Keratinocyte (primary cell): ENCODE measurements around the gene DNAJC18. TPM values are rescaled to one million over a fixed set of nuclear protein-coding genes. Genes with fewer than 3 reads are reported as not detected.

Source experiments
- DNase-seq: peaks from one replicate; pipeline ENCODE4 v3.0.0-alpha.2; 2011; ENCODE audit warnings: low read depth, missing footprints, low spot score
- FAIRE-seq: peaks from 2 replicates; lab custom pipeline; 2011; peaks lifted over from hg19 to GRCh38; lab: Jason Lieb, UNC
- H2AFZ ChIP-seq: 2 replicates; pipeline ENCODE4 v1.6.0; 2012; ENCODE audit warnings: low read length, control low read depth, inconsistent platforms; ENCODE audit not compliant: control insufficient read depth
- H3K27ac ChIP-seq: 2 replicates; pipeline ENCODE4 v1.5.1; 2011; ENCODE audit warnings: low read length; ENCODE audit not compliant: control insufficient read depth, insufficient read depth
- H3K27me3 ChIP-seq: 3 replicates; pipeline ENCODE4 v1.6.0; 2011; ENCODE audit warnings: low read length; ENCODE audit not compliant: control insufficient read depth, insufficient read depth; ENCODE audit errors: extremely low read depth
- H3K36me3 ChIP-seq, 2 experiments: 2 replicates in 1 of 2; 3 replicates in 1 of 2; pipeline ENCODE4 v1.5.1; 2011; ENCODE audit warnings: low read length in 2 of 2, mild to moderate bottlenecking in 1 of 2; ENCODE audit not compliant: control insufficient read depth in 2 of 2, insufficient read depth in 2 of 2; ENCODE audit errors: extremely low read depth in 1 of 2
- H3K4me1 ChIP-seq: 3 replicates; pipeline ENCODE4 v1.5.1; 2011; ENCODE audit warnings: low read length; ENCODE audit not compliant: control insufficient read depth, insufficient read depth; ENCODE audit errors: extremely low read depth
- H3K4me2 ChIP-seq: 3 replicates; pipeline ENCODE4 v1.6.0; 2011; ENCODE audit warnings: low read depth, low read length; ENCODE audit not compliant: control insufficient read depth, insufficient read depth; ENCODE audit errors: extremely low read depth
- H3K4me3 ChIP-seq, 3 experiments: fragments of 200-600 bp in 1 of 3; sonication (generic) in 1 of 3; 2 replicates in 2 of 3; 3 replicates in 1 of 3; pipeline ENCODE4 v1.5.1; 2011 to 2016; ENCODE audit warnings: low read length in 3 of 3, mild to moderate bottlenecking in 3 of 3, control low read depth in 2 of 3, inconsistent platforms in 1 of 3, low read depth in 1 of 3, mixed read lengths in 1 of 3, mixed run types in 1 of 3, moderate library complexity in 1 of 3; ENCODE audit not compliant: control insufficient read depth in 2 of 3, insufficient read depth in 2 of 3; ENCODE audit errors: extremely low read depth in 1 of 3
- H3K79me2 ChIP-seq: 2 replicates; pipeline ENCODE4 v1.6.0; 2012; ENCODE audit warnings: low read length; ENCODE audit not compliant: control insufficient read depth, insufficient read depth
- H3K9ac ChIP-seq: 3 replicates; pipeline ENCODE4 v1.6.0; 2011; ENCODE audit warnings: low read length; ENCODE audit not compliant: control insufficient read depth, insufficient read depth; ENCODE audit errors: extremely low read depth
- H3K9me1 ChIP-seq: 3 replicates; pipeline ENCODE4 v1.6.0; 2011; ENCODE audit warnings: low read length; ENCODE audit not compliant: control insufficient read depth, insufficient read depth; ENCODE audit errors: extremely low read depth
- H3K9me3 ChIP-seq: 2 replicates; pipeline ENCODE4 v1.5.1; 2012; ENCODE audit warnings: low read depth, low read length; ENCODE audit not compliant: control insufficient read depth
- H4K20me1 ChIP-seq: 3 replicates; pipeline ENCODE4 v1.6.0; 2011; ENCODE audit warnings: low read length; ENCODE audit not compliant: control insufficient read depth, insufficient read depth; ENCODE audit errors: extremely low read depth
- CTCF ChIP-seq, 3 experiments: IDR thresholded peaks in 1 of 3; conservative IDR thresholded peaks in 1 of 3; optimal IDR thresholded peaks in 1 of 3; 2 replicates in 2 of 3; 3 replicates in 1 of 3; pipeline versions ENCODE3 to v1.5.1; 2011; ENCODE audit warnings: low read length in 3 of 3, mild to moderate bottlenecking in 3 of 3, moderate library complexity in 2 of 3, control low read depth in 1 of 3, inconsistent platforms in 1 of 3; ENCODE audit not compliant: insufficient read depth in 2 of 3; ENCODE audit errors: extremely low read depth in 1 of 3
- EZH2 ChIP-seq: IDR thresholded peaks from one replicate; pipeline ENCODE4 v1.6.1; 2012; ENCODE audit warnings: inconsistent platforms, mild to moderate bottlenecking, low read length, moderate library complexity
- dilution Hi-C: fragments of 300-500 bp; cut with MboI; formaldehyde crosslinking; loops from one replicate; pipeline ENCODE4 v1.7.0; 2020; ENCODE audit warnings: low sequenced_read_pairs; ENCODE audit not compliant: extremely low pct_ligation_motif_present
- polyA plus RNA-seq, 5 experiments: library from polyadenylated mRNA; depleted of rRNA in 3 of 5; stranded (reverse) in 3 of 5; stranded (forward) in 1 of 5; unstranded in 1 of 5; fragments of >200 nt; gene quantifications; 1 replicate in 1 of 5; 2 replicates in 3 of 5; 3 replicates in 1 of 5; pipeline versions ENCODE4 v1.2.1 to v1.2.3, GENCODE V29; 2011 to 2012; ENCODE audit warnings: missing spikeins in 2 of 5, low read depth in 1 of 5, low replicate concordance in 1 of 5

The DNAJC18 gene
- polyA plus RNA-seq, 1 donor (not counting 4 experiments of a cell fraction or from before 2014, with no cell fraction given) = 6.6 TPM

GRCh38 chr5:139414581-139415130, 24.7 kb downstream of the DNAJC18 start:
- Histone ChIP-seq H3K4me1 (peaks cover 34% of the 10 kb centered on the region), H4K20me1 (no peaks in the 10 kb centered on the region), H2AFZ (peak overlapping the region; percentile 29), H3K9me1 (no peaks in the 10 kb centered on the region), H3K27ac (peak overlapping the region; percentile 84), H3K27me3 (no peaks in the 10 kb centered on the region), H3K4me2 (peak overlapping the region; percentile 23), H3K9ac (peak overlapping the region; percentile 31), H3K9me3 (no peaks in the 10 kb centered on the region), H3K4me3 (no peak overlapping the region), H3K79me2 (no peaks in the 10 kb centered on the region), H3K36me3 (peaks cover 0 to 2% of the 10 kb centered on the region in 2 experiments)
- DNase-seq (no peak), FAIRE-seq (peak; percentile 55)
- TF ChIP-seq CTCF (optimal IDR thresholded peaks at IDR 0.05 in 1 of 3, IDR thresholded peaks at IDR 0.05 in 1 of 3, conservative IDR thresholded peaks at IDR 0.05 in 1 of 3; ENCODE audit: extremely low read depth in 1 of 3, insufficient read depth in 2 of 3, low read length in 3 of 3) (no peak), EZH2 (no peak)
- dilution Hi-C loops = no loop called here

GRCh38 chr5:139413963-139414362, 25.4 kb downstream of the DNAJC18 start:
- Histone ChIP-seq H4K20me1 (no peaks in the 10 kb centered on the region), H2AFZ (peak overlapping the region; percentile 7), H3K9me3 (no peaks in the 10 kb centered on the region), H3K79me2 (no peaks in the 10 kb centered on the region), H3K9me1 (no peaks in the 10 kb centered on the region), H3K27ac (peak overlapping the region; percentile 84), H3K36me3 (no peaks in the 10 kb centered on the region), H3K4me2 (peak overlapping the region; percentile 23), H3K27me3 (no peaks in the 10 kb centered on the region), H3K4me3 (no peak overlapping the region), H3K4me1 (peaks cover 34% of the 10 kb centered on the region), H3K9ac (no peak overlapping the region)
- no peak for FAIRE-seq
- TF ChIP-seq EZH2 (no peak), CTCF (optimal IDR thresholded peaks at IDR 0.05 in 1 of 3, IDR thresholded peaks at IDR 0.05 in 1 of 3, conservative IDR thresholded peaks at IDR 0.05 in 1 of 3; ENCODE audit: extremely low read depth in 1 of 3, insufficient read depth in 2 of 3, low read length in 3 of 3) (no peak)
- dilution Hi-C loops = no loop called here
- no peak for DNase-seq
